OCI-LY3 (cell line): ENCODE measurements around the gene TRIM26.
"Not testable (repeated sequence)": the region's sequence is repeated elsewhere in the genome, so short reads cannot be mapped to it uniquely, and the experiment has no call there.

Experiments
- CTCF ChIP-seq: fragments of 200-600, 300-600 bp; sonication (generic); IDR thresholded peaks from 2 replicates; pipeline ENCODE4 v1.5.1; 2014; ENCODE audit warnings: antibody characterized with exemption, low read length, low read depth
- EZH2phosphoT487 ChIP-seq: fragments of 200-600 bp; shearing (Covaris generic); IDR thresholded peaks from 2 replicates; pipeline ENCODE4 v1.6.1; 2018; ENCODE audit warnings: antibody characterized with exemption, mixed run types, low read depth

- not testable (repeated sequence) for TF ChIP-seq CTCF, EZH2phosphoT487
These were observed 39.2 kb upstream of the TRIM26 start for GRCh38 chr6:30252417-30252816.
